ENCODE measurements around the gene MYPN.

Gene MYPN

DNA sequence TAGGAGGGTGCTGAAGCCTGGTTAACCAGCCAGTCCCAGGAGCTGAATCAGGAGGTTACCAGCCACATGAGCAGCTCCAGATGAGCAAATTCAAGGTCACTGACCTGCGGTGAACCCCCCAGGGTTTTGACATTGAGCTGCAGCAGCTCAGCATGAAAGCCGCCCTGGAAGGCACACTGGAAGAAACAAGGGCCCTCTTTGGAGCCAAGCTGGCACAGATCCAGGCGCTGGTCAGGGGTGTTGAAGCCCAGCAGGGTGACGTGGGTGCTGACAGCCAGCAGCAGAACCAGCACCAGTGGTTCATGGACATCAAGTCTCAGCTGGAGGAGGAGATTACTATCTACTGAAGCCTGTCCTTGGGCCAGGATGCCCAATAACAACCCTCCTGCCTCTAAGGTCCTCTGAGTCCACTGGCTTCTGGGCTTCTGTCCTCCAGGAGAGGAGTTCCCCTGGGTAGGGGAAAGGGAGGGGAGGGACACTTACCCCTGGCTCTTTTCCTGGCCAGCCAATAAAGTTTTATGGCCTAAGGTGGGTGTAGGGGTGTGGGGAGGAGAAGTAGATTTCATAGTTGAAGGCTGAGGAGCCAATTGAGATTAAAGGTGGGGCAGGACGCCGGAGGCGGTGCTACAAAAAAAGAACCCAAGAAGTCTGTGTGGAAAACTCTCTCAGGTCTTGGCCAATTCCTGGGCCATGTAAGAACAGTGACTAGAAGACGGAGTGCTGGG, 152.0 kb downstream of the MYPN start:
- FAIRE-seq (no peak), DNase-seq (ENCODE audit: insufficient read length, low spot score) (no peak)
- TF ChIP-seq SPI1 (IDR thresholded peaks at IDR 0.05; ENCODE audit: low read depth, low read length) (no peak), PAX5 (IDR thresholded peaks at IDR 0.05; ENCODE audit: insufficient read depth, low read length, severe bottlenecking) (no peak), POU2F2 (IDR thresholded peaks at IDR 0.05; ENCODE audit: low read depth, low read length) (no peak), POLR2A (IDR thresholded peaks at IDR 0.05; ENCODE audit: low read depth, low read length) (no peak), POLR2AphosphoS5 (IDR thresholded peaks at IDR 0.05; ENCODE audit: low read depth, low read length) (no peak), TAF1 (IDR thresholded peaks at IDR 0.05; ENCODE audit: low read depth, low read length) (no peak)

All from GM12891 (cell line).